Stomach (tissue), 4 donors: Measurements from ENCODE around the gene SPATA3.

Experiments
- CTCF ChIP-seq, 7 experiments: fragments of 450-650 bp in 4 of 7; fragments of 200-600 bp in 3 of 7; sonication (generic) in 3 of 7; IDR thresholded peaks; one replicate each; pipeline ENCODE4 v1.5.1; 2016 to 2019; ENCODE audit warnings: antibody characterized with exemption in 7 of 7, control low read depth in 2 of 7, mild to moderate bottlenecking in 1 of 7
- EP300 ChIP-seq: sonication (generic); formaldehyde crosslinking; IDR thresholded peaks from one replicate; pipeline ENCODE4 v1.6.1; 2017; ENCODE audit warnings: antibody characterized with exemption
- POLR2A ChIP-seq, 4 donors: fragments of 450-650 bp; IDR thresholded peaks; one replicate each; pipeline ENCODE4 v1.6.1; 2016; ENCODE audit warnings: antibody characterized with exemption in 4 of 4, control low read depth in 2 of 4, mild to moderate bottlenecking in 1 of 4, moderate library complexity in 1 of 4
- POLR2AphosphoS5 ChIP-seq, 3 donors: sonication (generic); formaldehyde crosslinking; IDR thresholded peaks; one replicate each; pipeline ENCODE4 v1.6.1; 2016; ENCODE audit warnings: antibody characterized with exemption in 3 of 3

- no peak for TF ChIP-seq POLR2A (IDR thresholded peaks at IDR 0.05)
- TF ChIP-seq CTCF (IDR thresholded peaks at IDR 0.05) = no peak
- no peak for TF ChIP-seq POLR2AphosphoS5 (IDR thresholded peaks at IDR 0.05)
- no peak for TF ChIP-seq EP300
Measured at GRCh38 chr2:231047274-231047922, 51.5 kb downstream of the SPATA3 start.
